BLaER1 treated with 17β-estradiol and CSF1 and Interleukin-3, amounts not matched to agents 10 nM and 100 nM (cell line): ENCODE measurements around the gene NALCN.

Experiments
- H3K27ac ChIP-seq, 11 experiments: shearing (Covaris generic); formaldehyde crosslinking; 2 replicates each; pipeline ENCODE4 v1.8.1; 2022
- H3K27me3 ChIP-seq, 11 experiments: shearing (Covaris generic); formaldehyde crosslinking; 2 replicates each; pipeline ENCODE4 v1.8.1; 2022
- H3K36me3 ChIP-seq, 11 experiments: shearing (Covaris generic); formaldehyde crosslinking; 2 replicates each; pipeline ENCODE4 v1.8.1; 2022
- H3K4me1 ChIP-seq, 10 experiments: shearing (Covaris generic); formaldehyde crosslinking; 2 replicates each; pipeline ENCODE4 v1.8.1; 2022
- H3K4me2 ChIP-seq, 11 experiments: shearing (Covaris generic); formaldehyde crosslinking; 2 replicates each; pipeline ENCODE4 v1.8.1; 2022
- H3K4me3 ChIP-seq, 10 experiments: shearing (Covaris generic); formaldehyde crosslinking; 2 replicates each; pipeline ENCODE4 v1.8.1; 2022
- H3K9ac ChIP-seq, 11 experiments: shearing (Covaris generic); formaldehyde crosslinking; 2 replicates each; pipeline ENCODE4 v1.8.1; 2022
- H3K9me3 ChIP-seq, 11 experiments: shearing (Covaris generic); formaldehyde crosslinking; replicated peaks in 1 of 11; 2 replicates each; pipeline ENCODE4 v1.8.1; 2022
- H4K20me1 ChIP-seq, 11 experiments: shearing (Covaris generic); formaldehyde crosslinking; 2 replicates each; pipeline ENCODE4 v1.8.1; 2022
- Cebpa-rat ChIP-seq, 11 experiments: shearing (Covaris generic); IDR thresholded peaks; 2 replicates each; pipeline ENCODE4 v1.8.1; 2022

The NALCN gene

GRCh38 chr13:101360525-101360924 lies 55.8 kb downstream of the NALCN start:
- H3K27ac ChIP-seq: no peak overlapping the region
- H3K9me3 ChIP-seq: peaks cover 0 to 3% (median 0%) of the 10 kb centered on the region in 11 experiments; a peak in 1 of 22 replicates
- no peaks in the 10 kb centered on the region for H4K20me1 ChIP-seq
- no peaks in the 10 kb centered on the region for H3K4me1 ChIP-seq
- H3K4me2 ChIP-seq: no peak overlapping the region
- TF ChIP-seq Cebpa-rat (IDR thresholded peaks at IDR 0.05): no peak
- no peaks in the 10 kb centered on the region for H3K27me3 ChIP-seq
- H3K4me3 ChIP-seq: no peak overlapping the region
- H3K9ac ChIP-seq: no peak overlapping the region
- no peaks in the 10 kb centered on the region for H3K36me3 ChIP-seq

- Histone ChIP-seq H3K27me3 (no peaks in the 10 kb centered on the region), H3K4me2 (no peak overlapping the region), H3K4me1 (no peaks in the 10 kb centered on the region), H3K9ac (no peak overlapping the region), H3K27ac (no peak overlapping the region), H3K4me3 (no peak overlapping the region), H4K20me1 (no peaks in the 10 kb centered on the region), H3K36me3 (no peaks in the 10 kb centered on the region), H3K9me3 (peaks cover 0 to 3% (median 0%) of the 10 kb centered on the region in 11 experiments; a peak in 1 of 22 replicates)
- TF ChIP-seq Cebpa-rat (IDR thresholded peaks at IDR 0.05): no peak
Observed at GRCh38 chr13:101354895-101355294, 61.4 kb downstream of the NALCN start.

- peak overlapping the region in 8 of 11 experiments; percentile 6 to 42 (median 22); a peak in 11 of 22 replicates for H3K4me2 ChIP-seq
- no peaks in the 10 kb centered on the region for H3K27me3 ChIP-seq
- H3K9me3 ChIP-seq: no peaks in the 10 kb centered on the region
- peaks cover 0 to 9% (median 6%) of the 10 kb centered on the region in 10 experiments; a peak in 11 of 20 replicates for H3K4me1 ChIP-seq
- no peak overlapping the region for H3K4me3 ChIP-seq
- no peak for TF ChIP-seq Cebpa-rat (IDR thresholded peaks at IDR 0.05)
- H3K36me3 ChIP-seq: no peaks in the 10 kb centered on the region
- no peaks in the 10 kb centered on the region for H4K20me1 ChIP-seq
- H3K27ac ChIP-seq: no peak overlapping the region
- no peak overlapping the region for H3K9ac ChIP-seq
Observed at GRCh38 chr13:101346942-101347728, 69.2 kb downstream of the NALCN start.

DNA sequence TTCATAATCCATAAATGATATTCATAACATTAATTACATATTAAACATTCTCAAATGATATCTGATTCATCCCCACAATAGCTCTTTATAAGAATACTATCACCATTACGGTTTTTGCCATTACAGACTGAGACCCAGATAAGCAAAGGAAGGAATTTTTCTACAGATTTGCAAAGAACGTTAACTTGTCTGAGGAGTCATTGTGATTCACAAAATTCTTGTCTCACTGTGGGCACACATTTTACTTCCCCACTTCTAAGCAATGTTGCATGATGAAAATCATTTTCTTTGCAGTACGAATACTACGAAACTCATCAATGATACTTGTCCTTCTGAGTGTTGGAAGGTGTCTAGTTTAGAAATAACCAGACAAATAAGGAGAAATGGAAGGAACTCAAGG lies 70.1 kb downstream of the NALCN start:
- Histone ChIP-seq H3K9me3 (peaks cover 0 to 5% (median 0%) of the 10 kb centered on the region in 11 experiments; a peak in 1 of 22 replicates), H3K9ac (no peak overlapping the region), H3K27me3 (no peaks in the 10 kb centered on the region), H3K27ac (no peak overlapping the region), H3K4me1 (peaks cover 0 to 9% (median 6%) of the 10 kb centered on the region in 10 experiments; a peak in 11 of 20 replicates), H4K20me1 (no peaks in the 10 kb centered on the region), H3K4me2 (no peak overlapping the region), H3K4me3 (no peak overlapping the region), H3K36me3 (no peaks in the 10 kb centered on the region)
- TF ChIP-seq Cebpa-rat (IDR thresholded peaks at IDR 0.05): no peak

DNA sequence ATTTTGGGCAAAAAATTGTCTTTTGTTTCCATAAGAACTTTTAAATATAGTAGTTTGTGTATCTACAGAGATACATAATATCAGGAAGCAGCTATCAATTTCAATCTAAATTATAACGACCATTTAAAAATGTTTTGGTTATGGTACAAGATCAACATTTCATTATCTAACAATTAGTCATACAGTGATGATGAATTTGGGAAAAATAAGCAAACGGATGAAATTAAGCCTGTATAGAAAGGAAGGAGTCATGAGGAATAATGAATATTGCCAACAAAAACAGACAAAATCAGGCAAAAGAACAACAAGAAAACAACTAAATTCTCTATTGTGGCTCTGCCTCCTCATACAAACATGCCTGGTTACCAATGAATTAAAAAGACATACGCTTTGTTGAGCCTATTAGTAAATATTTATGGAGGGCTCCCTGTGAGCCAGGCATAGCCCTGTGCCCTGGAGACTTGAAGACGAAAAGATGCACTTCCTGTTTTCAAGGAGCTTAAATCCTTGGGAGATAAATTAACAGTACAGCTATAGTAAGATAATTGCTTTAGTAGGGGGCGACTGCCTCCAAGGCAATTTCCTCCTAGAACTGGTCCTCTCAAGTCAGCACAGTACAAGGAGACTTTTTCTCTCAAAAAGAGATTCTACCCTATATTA lies 73.0 kb downstream of the NALCN start:
- no peaks in the 10 kb centered on the region for H4K20me1 ChIP-seq
- no peak for TF ChIP-seq Cebpa-rat (IDR thresholded peaks at IDR 0.05)
- no peak overlapping the region for H3K9ac ChIP-seq
- H3K27me3 ChIP-seq: no peaks in the 10 kb centered on the region
- H3K36me3 ChIP-seq: no peaks in the 10 kb centered on the region
- H3K27ac ChIP-seq: no peak overlapping the region
- H3K4me3 ChIP-seq: no peak overlapping the region
- peaks cover 0 to 5% (median 0%) of the 10 kb centered on the region in 11 experiments; a peak in 1 of 22 replicates for H3K9me3 ChIP-seq
- no peak overlapping the region for H3K4me2 ChIP-seq
- peaks cover 8 to 19% (median 14%) of the 10 kb centered on the region in 10 experiments; a peak in 19 of 20 replicates for H3K4me1 ChIP-seq

- Histone ChIP-seq H3K27me3 (no peaks in the 10 kb centered on the region), H3K4me1 (peaks cover 0 to 20% (median 10%) of the 10 kb centered on the region in 10 experiments; a peak in 10 of 20 replicates), H3K4me2 (no peak overlapping the region), H3K4me3 (no peak overlapping the region), H3K36me3 (no peaks in the 10 kb centered on the region), H4K20me1 (no peaks in the 10 kb centered on the region), H3K27ac (no peak overlapping the region), H3K9me3 (peaks cover 0 to 5% (median 0%) of the 10 kb centered on the region in 11 experiments; a peak in 1 of 22 replicates), H3K9ac (no peak overlapping the region)
- TF ChIP-seq Cebpa-rat (IDR thresholded peaks at IDR 0.05): no peak
Observed at GRCh38 chr13:101341464-101341863, 74.8 kb downstream of the NALCN start.

GRCh38 chr13:101339202-101339601 lies 77.1 kb downstream of the NALCN start:
- H3K36me3 ChIP-seq: no peaks in the 10 kb centered on the region
- H3K4me1 ChIP-seq: peaks cover 0 to 20% (median 10%) of the 10 kb centered on the region in 10 experiments; a peak in 10 of 20 replicates

GRCh38 chr13:101332583-101332982 lies 83.7 kb downstream of the NALCN start:
- H3K36me3 ChIP-seq: no peaks in the 10 kb centered on the region
- no peaks in the 10 kb centered on the region for H4K20me1 ChIP-seq
- no peaks in the 10 kb centered on the region for H3K27me3 ChIP-seq
- no peak overlapping the region for H3K27ac ChIP-seq
- H3K9me3 ChIP-seq: no peaks in the 10 kb centered on the region
- H3K4me3 ChIP-seq: no peak overlapping the region
- H3K4me1 ChIP-seq: peaks cover 0 to 15% (median 0%) of the 10 kb centered on the region in 10 experiments; a peak in 6 of 20 replicates
- no peak overlapping the region for H3K9ac ChIP-seq
- no peak for TF ChIP-seq Cebpa-rat (IDR thresholded peaks at IDR 0.05)
- peak overlapping the region in 4 of 11 experiments; percentile 13 to 42 (median 26); a peak in 3 of 22 replicates for H3K4me2 ChIP-seq

More at GRCh38 chr13:101339202-101339601, 77.1 kb downstream of the NALCN start:
- no peaks in the 10 kb centered on the region for H3K27me3 ChIP-seq
- no peak overlapping the region for H3K9ac ChIP-seq
- peak overlapping the region in 6 of 11 experiments; percentile 17 to 71 (median 60); a peak in 11 of 22 replicates for H3K4me2 ChIP-seq
- H4K20me1 ChIP-seq: no peaks in the 10 kb centered on the region
- H3K27ac ChIP-seq: peak overlapping the region in 3 of 11 experiments; percentile 31 to 42 (median 35); a peak in 8 of 22 replicates
- no peak for TF ChIP-seq Cebpa-rat (IDR thresholded peaks at IDR 0.05)
- H3K4me3 ChIP-seq: no peak overlapping the region
- H3K9me3 ChIP-seq: peaks cover 0 to 5% (median 0%) of the 10 kb centered on the region in 11 experiments; a peak in 1 of 22 replicates

DNA sequence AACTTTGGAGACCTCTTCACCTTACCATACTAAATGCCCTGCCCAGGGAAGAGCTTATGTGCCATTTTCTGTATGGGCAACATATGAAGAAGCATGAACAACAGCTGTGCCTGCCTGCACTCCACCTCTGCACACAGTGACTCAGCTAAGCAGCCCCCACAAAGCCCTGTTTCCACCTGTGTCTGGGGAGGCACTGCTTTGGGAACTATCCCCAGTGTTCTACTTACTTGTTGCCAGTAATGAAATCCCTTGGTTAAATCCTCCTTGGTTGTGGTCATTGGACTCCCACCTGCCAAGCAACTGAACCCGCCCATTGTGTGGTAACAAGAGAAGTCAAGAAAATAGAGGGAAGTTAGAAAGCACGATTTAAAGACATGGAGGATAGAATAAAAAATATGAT lies 84.6 kb downstream of the NALCN start:
- Histone ChIP-seq H3K27me3 (no peaks in the 10 kb centered on the region), H3K4me3 (no peak overlapping the region), H3K27ac (no peak overlapping the region), H3K36me3 (no peaks in the 10 kb centered on the region), H4K20me1 (no peaks in the 10 kb centered on the region), H3K4me2 (peak overlapping the region in 1 of 11 experiments; percentile 13; a peak in 1 of 22 replicates), H3K4me1 (peaks cover 0 to 15% (median 0%) of the 10 kb centered on the region in 10 experiments; a peak in 6 of 20 replicates), H3K9me3 (no peaks in the 10 kb centered on the region), H3K9ac (no peak overlapping the region)
- no peak for TF ChIP-seq Cebpa-rat (IDR thresholded peaks at IDR 0.05)
